Suppressor macrophage (primary cell): ENCODE results near the gene SYT1.
"Not testable (repeated sequence)": the region's sequence is repeated elsewhere in the genome, so short reads cannot be mapped to it uniquely, and the experiment has no call there.

Source experiments
- DNase-seq, 4 experiments: peaks; one replicate each; pipeline ENCODE4 v3.0.0-alpha.2; 2020 to 2022

SYT1 gene

GRCh38 chr12:78977304-78977867, 112.8 kb downstream of the SYT1 start:
- DNase-seq, result peak; percentile 54 to 87 (median 76)

DNA sequence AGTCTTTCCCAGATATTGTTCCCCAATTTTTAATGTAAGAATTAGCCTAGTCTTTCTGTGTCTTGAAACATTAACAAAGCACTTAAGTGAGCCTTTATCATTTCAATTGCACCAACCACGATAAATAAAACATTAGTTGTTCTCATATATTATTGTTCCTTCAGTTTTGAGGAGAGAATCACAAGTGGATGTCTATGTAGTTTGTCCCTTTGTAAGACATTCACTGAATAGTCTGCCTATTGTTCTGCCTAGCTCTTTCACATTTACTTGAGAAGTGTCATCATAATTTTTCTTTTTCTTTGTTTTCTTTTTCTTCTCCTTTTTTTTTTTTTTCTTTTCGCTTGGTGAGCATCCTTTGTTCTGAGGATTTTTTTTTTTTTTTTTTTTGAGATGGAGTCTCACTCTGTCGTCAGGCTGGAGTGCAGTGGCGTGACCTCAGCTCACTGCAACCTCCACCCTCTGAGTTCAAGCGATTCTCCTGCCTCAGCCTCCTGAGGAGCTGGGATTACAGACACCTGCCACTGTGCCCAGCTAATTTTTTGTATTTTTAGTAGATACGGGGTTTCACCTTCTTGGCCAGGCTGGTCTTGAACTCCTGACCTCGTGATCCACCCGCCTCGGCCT, 129.7 kb downstream of the SYT1 start:
- DNase-seq, result no peak

DNA sequence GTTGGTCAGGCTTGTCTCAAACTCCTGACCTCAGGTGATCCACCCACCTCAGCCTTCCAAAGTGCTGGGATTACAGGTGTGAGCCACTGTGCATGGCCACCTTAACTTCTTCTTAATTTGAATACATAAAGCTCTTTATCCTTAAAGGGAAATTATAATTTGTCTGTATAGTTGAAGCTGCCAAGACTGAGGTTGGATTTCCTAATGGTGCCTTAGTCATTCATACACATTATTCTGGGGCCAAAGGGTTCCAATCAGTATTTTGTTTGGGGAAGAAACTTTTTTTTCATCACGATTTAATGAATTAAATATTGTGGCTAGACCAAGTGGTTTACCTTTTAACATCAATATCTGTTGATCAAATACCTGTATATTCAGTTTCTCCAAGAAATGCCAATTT, 135.9 kb downstream of the SYT1 start:
- DNase-seq, result no peak

DNA sequence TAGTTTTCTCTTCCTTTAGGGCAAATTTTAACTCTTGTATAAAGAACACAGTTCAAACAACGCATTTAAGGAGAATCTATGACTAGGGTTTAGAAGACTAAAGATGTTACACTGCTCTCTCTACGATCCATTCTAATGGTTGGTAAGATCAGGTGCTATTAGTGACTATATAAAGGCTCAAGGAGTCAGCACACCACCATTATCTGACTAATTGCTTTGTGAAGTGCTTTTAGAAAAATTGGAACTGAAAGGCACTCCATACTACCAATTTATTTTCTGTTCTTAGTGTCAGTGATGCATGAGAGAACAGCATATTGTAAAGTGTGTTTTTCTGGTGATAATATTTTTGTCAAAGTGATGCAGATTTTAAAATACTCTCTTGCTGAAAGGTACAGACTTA, 136.8 kb downstream of the SYT1 start:
- DNase-seq, result no peak

DNA sequence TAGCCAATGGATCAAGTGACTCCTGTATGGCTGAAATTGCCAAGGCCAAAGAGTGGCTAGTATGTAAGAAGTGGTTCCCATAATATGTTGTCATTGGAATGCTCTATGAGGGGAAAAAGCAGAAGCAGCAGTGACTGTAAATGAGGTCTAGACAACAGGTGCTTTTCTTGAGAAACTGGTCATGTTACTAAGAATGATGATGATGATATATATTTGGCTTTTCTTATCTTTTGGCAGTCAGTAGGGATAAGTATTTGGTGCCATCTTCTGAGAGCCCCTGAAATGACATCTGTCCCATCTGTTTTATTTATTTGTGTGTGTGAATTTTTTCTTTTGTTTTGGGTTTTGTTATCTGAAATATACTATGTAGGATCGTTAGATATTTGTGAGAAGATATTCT, 141.7 kb downstream of the SYT1 start:
- DNase-seq, result peak in 2 of 4 experiments; percentile 1 to 4

DNA sequence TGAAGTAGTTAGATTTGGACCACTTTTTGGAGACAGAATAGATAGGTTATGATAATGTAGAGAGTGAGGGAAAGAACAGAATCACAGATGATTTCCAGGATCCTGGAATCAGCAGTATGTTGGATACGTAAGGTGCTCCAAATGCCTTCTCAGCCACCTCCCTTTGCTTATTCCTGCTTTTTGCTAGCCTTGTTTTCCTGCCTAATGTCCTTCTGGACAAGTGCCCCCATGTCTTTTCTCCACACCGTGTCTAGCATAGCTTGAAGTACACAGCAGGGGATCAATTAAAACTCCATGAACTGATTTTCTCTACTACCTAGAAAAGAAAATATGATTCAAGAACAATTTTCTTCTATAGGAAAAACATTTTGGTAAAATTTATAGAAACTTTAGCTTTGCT, 144.0 kb downstream of the SYT1 start:
- no peak for DNase-seq

GRCh38 chr12:79012636-79013035, 148.1 kb downstream of the SYT1 start:
- no peak for DNase-seq

DNA sequence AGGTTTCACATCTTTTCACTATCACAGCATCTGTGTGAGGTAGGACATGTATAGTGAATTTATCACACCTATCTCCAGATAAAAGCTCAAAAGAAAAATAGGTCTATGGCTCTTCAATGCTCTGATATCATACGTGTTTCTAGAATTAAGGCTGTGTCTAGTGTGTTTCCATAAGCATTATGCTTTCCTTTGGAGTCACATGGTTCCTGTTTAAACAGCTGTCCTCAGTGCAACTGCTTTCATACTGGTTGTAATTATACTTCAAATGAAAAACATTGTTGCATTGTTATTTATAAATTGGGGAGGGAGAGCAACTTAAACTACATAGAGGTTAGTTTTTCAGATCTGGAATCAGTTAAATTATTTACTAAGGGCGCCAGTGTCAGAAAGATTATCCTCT, 151.6 kb downstream of the SYT1 start:
- DNase-seq, result no peak

GRCh38 chr12:79019672-79020071, 155.1 kb downstream of the SYT1 start:
- no peak for DNase-seq

DNA sequence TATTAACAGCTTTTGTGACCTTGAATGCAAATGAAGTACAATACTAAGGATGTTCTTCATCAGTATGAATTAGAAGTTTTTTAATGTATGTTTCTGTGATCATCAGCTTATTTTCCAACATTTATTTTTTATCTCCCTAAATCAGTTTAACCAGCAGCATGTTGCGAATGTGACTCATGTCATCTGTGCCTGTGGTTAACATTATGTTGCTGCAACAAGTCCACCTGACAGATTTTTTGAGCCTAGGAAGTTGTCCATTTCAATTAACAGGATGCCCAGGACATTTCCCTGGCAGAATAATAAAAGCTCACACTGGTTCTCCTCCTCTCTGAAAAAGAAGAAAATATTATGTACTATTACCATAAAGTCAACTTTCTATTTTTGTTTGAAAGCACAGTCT, 155.5 kb downstream of the SYT1 start:
- DNase-seq, result no peak

GRCh38 chr12:79021021-79021420, 156.4 kb downstream of the SYT1 start:
- no peak for DNase-seq

- no peak for DNase-seq
Measured at GRCh38 chr12:79023261-79023660, 158.7 kb downstream of the SYT1 start.

DNA sequence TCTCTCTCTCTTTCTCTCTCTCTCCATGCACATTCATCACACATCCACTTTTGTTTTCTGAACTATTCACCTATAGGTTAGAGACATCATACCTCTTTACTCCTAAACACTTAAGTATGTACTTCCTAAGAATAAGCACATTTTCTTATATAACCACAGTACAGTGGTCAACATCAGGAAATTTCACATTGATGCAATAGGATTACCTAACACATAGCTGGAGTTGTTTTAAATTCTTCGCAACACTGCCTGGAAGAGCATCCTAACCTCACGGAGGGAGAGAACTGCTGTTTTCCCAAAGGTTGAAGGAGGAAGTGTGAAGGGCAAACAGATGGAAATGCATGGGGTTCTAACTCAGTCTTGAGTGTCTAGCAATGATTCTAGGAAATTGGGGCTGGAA, 159.2 kb downstream of the SYT1 start:
- no peak for DNase-seq

- DNase-seq, result no peak
Measured at GRCh38 chr12:79033788-79034187, 169.2 kb downstream of the SYT1 start.

- not testable (repeated sequence) for DNase-seq
Measured at GRCh38 chr12:79044748-79045147, 180.2 kb downstream of the SYT1 start.

DNA sequence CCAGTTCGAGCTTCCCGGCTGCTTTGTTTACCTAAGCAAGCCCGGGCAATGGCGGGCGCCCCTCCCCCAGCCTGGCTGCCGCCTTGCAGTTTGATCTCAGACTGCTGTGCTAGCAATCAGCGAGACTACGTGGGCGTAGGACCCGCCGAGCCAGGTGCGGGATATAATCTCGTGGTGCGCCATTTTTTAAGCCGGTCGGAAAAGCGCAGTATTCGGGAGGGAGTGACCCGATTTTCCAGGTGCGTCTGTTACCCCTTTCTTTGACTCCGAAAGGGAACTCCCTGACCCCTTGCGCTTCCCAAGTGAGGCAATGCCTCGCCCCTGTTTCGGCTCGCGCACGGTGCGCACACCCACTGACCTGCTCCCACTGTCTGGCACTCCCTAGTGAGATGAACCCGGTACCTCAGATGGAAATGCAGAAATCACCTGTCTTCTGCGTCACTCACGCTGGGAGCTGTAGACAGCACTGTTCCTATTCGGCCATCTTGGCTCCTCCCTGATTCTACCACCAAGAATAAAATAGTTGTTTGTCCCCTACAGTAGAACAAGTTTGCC, 180.7 kb downstream of the SYT1 start:
- not testable (repeated sequence) for DNase-seq

- DNase-seq, result no peak
Measured at GRCh38 chr12:79046021-79046420, 181.4 kb downstream of the SYT1 start.

GRCh38 chr12:79048962-79049361, 184.4 kb downstream of the SYT1 start:
- no peak for DNase-seq

DNA sequence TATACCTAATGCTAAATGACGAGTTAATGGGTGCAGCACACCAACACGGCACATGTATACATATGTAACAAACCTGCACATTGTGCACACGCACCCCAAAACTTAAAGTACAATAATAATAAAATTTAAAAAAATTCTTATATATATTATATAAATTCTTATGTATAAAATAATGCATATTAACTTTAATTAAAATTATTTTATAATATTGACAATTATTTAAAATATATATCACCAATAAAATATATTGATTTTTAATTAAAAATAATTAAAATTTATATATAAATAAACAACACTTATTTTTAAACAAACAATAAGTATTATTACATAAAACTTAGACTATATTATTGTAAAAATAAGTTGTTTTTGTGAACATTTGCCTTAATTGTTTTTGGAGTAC, 188.8 kb downstream of the SYT1 start:
- DNase-seq, result no peak

DNA sequence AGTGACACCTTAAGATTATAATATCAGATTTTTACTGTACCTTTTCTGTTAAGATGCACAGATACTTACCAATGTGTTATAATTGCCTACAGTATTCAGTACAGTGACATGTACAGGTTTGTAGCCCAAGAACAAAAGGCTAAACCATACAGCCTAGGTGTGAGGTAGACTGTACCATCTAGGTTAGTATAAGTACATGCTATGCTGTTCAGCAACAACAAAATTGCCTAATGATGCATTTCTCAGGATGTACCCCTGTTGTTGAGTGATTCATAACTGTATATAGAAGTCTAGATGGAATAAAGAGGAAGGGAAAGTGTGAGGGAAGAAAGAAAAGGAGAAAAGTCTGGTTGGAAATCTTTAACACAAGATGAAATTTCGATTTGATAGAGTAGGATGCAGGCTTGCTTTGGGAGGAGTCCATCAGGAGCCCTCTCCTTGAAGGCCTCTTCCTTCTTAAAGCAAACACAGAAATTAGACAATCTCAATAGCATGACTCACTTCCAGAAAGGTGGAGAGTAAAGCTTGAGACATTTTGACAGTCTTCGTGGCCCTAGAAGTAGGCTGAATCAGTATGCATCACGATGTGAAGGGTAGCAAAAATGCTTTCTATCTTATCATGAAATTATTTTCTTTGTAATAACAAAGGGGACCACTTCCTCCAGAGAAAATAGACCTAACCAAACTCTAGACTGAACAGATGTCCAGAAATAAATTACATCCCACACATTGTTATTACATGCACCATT, 191.5 kb downstream of the SYT1 start:
- no peak for DNase-seq

DNA sequence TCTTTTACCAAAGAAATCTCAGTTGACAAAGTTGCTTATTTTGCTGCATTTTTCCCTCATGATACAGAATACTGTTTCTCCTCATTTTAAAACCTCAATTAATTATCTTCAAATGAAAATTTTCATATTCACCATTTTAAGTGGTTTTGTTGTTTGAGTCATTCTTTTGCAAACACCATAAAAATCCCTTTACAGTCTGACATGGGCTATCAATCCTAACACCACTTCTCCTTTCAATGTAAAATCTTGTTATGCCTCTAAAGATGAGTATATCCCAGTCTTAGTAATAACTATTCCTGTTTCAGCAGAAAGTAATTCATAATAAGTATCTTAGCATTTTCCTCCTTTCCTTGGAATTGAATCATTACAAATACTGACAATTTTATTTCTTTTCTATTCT, 192.2 kb downstream of the SYT1 start:
- DNase-seq, result no peak

DNA sequence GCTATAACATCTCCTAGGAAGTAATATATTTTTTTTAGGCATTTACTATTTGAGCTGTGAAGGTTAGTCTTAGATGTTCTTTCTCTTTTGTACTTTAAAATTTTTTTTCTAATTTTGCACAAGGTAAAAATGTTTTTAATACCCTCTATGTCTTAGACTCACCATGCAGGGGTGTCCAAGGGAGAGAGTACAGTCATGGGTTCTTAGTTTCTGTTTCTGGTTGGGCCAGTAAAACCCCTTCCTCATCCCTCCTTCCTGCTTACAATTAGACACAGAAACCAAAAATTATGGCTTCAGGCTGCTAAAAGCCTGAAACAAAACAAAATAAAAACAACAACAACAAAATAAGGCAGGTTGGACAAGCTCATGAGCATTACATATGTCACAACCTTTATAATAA, 193.0 kb downstream of the SYT1 start:
- DNase-seq, result no peak

- DNase-seq, result no peak
Measured at GRCh38 chr12:79058342-79058741, 193.8 kb downstream of the SYT1 start.

- no peak for DNase-seq
Measured at GRCh38 chr12:79059557-79059956, 195.0 kb downstream of the SYT1 start.
